Type B pancreatic cell (in vitro differentiated cells): Measurements from ENCODE around the gene MESP1. TPM values are rescaled to one million over a fixed set of nuclear protein-coding genes. Genes with fewer than 3 reads are reported as not detected.

Source experiments
- DNase-seq: peaks from one replicate; pipeline ENCODE4 v3.0.0; 2021; ENCODE audit warnings: mixed read lengths; ENCODE audit not compliant: unreplicated experiment; ENCODE audit errors: extremely low spot score
- H3K27ac Mint-ChIP-seq: 2 replicates; pipeline ENCODE4 v1.8.0; 2021; ENCODE audit warnings: mild to moderate bottlenecking, mixed read lengths
- H3K27me3 Mint-ChIP-seq: 2 replicates; pipeline ENCODE4 v1.8.0; 2021; ENCODE audit warnings: mixed read lengths
- H3K36me3 Mint-ChIP-seq: 2 replicates; pipeline ENCODE4 v1.8.0; 2021; ENCODE audit warnings: mixed read lengths
- H3K4me1 Mint-ChIP-seq: one replicate; pipeline ENCODE4 v1.8.0; 2021; ENCODE audit warnings: mixed read lengths; ENCODE audit not compliant: unreplicated experiment
- H3K4me3 Mint-ChIP-seq: 2 replicates; pipeline ENCODE4 v1.8.0; 2021; ENCODE audit warnings: mild to moderate bottlenecking, mixed read lengths
- H3K9me3 Mint-ChIP-seq: 2 replicates; pipeline ENCODE4 v1.8.0; 2021; ENCODE audit warnings: mixed read lengths
- total RNA-seq: library from RNA; stranded (reverse); gene quantifications from 2 replicates; pipeline ENCODE4 v1.2.1, GENCODE V29; 2021; ENCODE audit warnings: low replicate concordance
- TF ChIP-seq, protein P1 (sequence below): fragments of 200-600 bp; sonication (generic); conservative IDR thresholded peaks from 2 replicates; pipeline ENCODE4 v1.5.0; 2021; ENCODE audit warnings: antibody characterized with exemption, mild to moderate bottlenecking

The MESP1 gene
- total RNA-seq, 1 donor from 2014 or later = 2.1 TPM

GRCh38 chr15:89731275-89731674, 19.8 kb downstream of the MESP1 start:
- peaks cover 55% of the 10 kb centered on the region for H3K27me3 Mint-ChIP-seq
- DNase-seq = no peak
- TF ChIP-seq, protein P1, sequence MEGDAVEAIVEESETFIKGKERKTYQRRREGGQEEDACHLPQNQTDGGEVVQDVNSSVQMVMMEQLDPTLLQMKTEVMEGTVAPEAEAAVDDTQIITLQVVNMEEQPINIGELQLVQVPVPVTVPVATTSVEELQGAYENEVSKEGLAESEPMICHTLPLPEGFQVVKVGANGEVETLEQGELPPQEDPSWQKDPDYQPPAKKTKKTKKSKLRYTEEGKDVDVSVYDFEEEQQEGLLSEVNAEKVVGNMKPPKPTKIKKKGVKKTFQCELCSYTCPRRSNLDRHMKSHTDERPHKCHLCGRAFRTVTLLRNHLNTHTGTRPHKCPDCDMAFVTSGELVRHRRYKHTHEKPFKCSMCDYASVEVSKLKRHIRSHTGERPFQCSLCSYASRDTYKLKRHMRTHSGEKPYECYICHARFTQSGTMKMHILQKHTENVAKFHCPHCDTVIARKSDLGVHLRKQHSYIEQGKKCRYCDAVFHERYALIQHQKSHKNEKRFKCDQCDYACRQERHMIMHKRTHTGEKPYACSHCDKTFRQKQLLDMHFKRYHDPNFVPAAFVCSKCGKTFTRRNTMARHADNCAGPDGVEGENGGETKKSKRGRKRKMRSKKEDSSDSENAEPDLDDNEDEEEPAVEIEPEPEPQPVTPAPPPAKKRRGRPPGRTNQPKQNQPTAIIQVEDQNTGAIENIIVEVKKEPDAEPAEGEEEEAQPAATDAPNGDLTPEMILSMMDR = no peak
- H3K4me1 Mint-ChIP-seq = no peaks in the 10 kb centered on the region
- H3K4me3 Mint-ChIP-seq = no peak overlapping the region
- H3K9me3 Mint-ChIP-seq = no peaks in the 10 kb centered on the region
- no peaks in the 10 kb centered on the region for H3K36me3 Mint-ChIP-seq
- H3K27ac Mint-ChIP-seq = no peak overlapping the region

- peaks cover 28% of the 10 kb centered on the region for H3K27me3 Mint-ChIP-seq
- no peaks in the 10 kb centered on the region for H3K9me3 Mint-ChIP-seq
- H3K36me3 Mint-ChIP-seq = no peaks in the 10 kb centered on the region
- no peak for DNase-seq
- H3K4me1 Mint-ChIP-seq = no peaks in the 10 kb centered on the region
- TF ChIP-seq, protein P1 = no peak
- no peak overlapping the region for H3K4me3 Mint-ChIP-seq
- H3K27ac Mint-ChIP-seq = no peak overlapping the region
Measured at GRCh38 chr15:89728254-89728653, 22.8 kb downstream of the MESP1 start.

- H3K9me3 Mint-ChIP-seq = no peaks in the 10 kb centered on the region
- no peak overlapping the region for H3K4me3 Mint-ChIP-seq
- TF ChIP-seq, protein P1 = no peak
- no peak overlapping the region for H3K27ac Mint-ChIP-seq
- no peaks in the 10 kb centered on the region for H3K36me3 Mint-ChIP-seq
- no peak for DNase-seq
- H3K27me3 Mint-ChIP-seq = peaks cover 19% of the 10 kb centered on the region
- no peaks in the 10 kb centered on the region for H3K4me1 Mint-ChIP-seq
Measured at GRCh38 chr15:89725064-89725463, 26.0 kb downstream of the MESP1 start.

- Mint-ChIP-seq H3K27me3 (peaks cover 19% of the 10 kb centered on the region), H3K9me3 (no peaks in the 10 kb centered on the region), H3K4me1 (no peaks in the 10 kb centered on the region), H3K4me3 (no peak overlapping the region), H3K27ac (no peak overlapping the region), H3K36me3 (no peaks in the 10 kb centered on the region)
- DNase-seq = no peak
- TF ChIP-seq, protein P1 = no peak
Measured at GRCh38 chr15:89724621-89725020, 26.4 kb downstream of the MESP1 start.

DNA sequence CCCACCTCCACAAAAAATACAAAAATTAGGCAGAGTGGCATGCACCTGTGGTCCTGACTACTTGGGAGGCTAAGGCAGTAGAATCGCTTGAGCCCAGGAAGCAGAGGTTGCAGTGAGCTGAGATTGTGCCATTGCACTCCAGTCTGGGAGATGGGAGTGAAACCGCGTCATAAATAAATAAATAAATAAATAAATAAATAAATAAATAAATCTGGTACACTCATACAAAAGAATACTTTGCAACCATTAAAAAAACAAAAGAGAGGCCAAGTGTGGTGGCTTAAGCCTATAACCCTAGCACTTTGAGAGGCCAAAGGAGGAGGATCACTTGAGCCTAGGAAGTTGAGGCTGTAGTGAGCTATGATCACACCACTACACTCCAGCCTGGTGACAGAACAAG, 28.0 kb downstream of the MESP1 start:
- DNase-seq = no peak
- Mint-ChIP-seq H3K27ac (no peak overlapping the region), H3K36me3 (no peaks in the 10 kb centered on the region), H3K4me1 (no peaks in the 10 kb centered on the region), H3K27me3 (peaks cover 16% of the 10 kb centered on the region), H3K9me3 (no peaks in the 10 kb centered on the region), H3K4me3 (no peak overlapping the region)
- TF ChIP-seq, protein P1 = no peak

DNA sequence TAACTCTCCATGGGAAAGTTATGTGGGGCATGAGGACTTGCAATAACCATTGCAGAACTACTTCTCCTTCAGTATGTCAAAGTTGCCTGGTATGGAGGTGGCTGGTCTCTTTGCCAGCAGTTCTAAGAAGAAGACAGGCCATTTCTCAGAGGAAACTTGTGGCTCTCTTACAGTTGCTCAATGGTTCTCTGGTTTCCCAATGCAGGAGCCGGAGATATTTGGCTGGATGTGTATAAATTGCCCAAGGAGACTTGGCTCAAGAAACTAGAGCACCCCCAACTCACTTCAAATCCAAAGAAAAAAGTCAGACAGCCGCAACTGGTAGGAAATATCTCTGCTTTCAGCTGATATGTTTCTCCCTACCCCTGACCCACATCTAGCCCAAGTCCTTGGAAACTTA, 36.3 kb downstream of the MESP1 start:
- H3K9me3 Mint-ChIP-seq = peaks cover 9% of the 10 kb centered on the region
- H3K4me1 Mint-ChIP-seq = no peaks in the 10 kb centered on the region
- DNase-seq = no peak
- TF ChIP-seq, protein P1 = no peak
- peaks cover 10% of the 10 kb centered on the region for H3K27me3 Mint-ChIP-seq
- H3K36me3 Mint-ChIP-seq = no peaks in the 10 kb centered on the region
- no peak overlapping the region for H3K4me3 Mint-ChIP-seq
- H3K27ac Mint-ChIP-seq = no peak overlapping the region
